Peyer's patch (tissue), 4 donors: ENCODE data around the gene INHBB.

ENCODE experiments used
- CTCF ChIP-seq, 6 experiments: fragments of 450-650 bp in 4 of 6; fragments of 200-600 bp in 2 of 6; sonication (generic) in 1 of 6; IDR thresholded peaks; one replicate each; pipeline ENCODE4 v1.5.1; 2017 to 2019; ENCODE audit warnings: antibody characterized with exemption in 6 of 6, mild to moderate bottlenecking in 3 of 6, moderate library complexity in 1 of 6
- POLR2A ChIP-seq, 2 donors: fragments of 450-650 bp; IDR thresholded peaks; one replicate each; pipeline ENCODE4 v1.5.1; 2017; ENCODE audit warnings: antibody characterized with exemption in 2 of 2, mild to moderate bottlenecking in 2 of 2, moderate library complexity in 2 of 2

- TF ChIP-seq CTCF (IDR thresholded peaks at IDR 0.05), result no peak
- TF ChIP-seq POLR2A (IDR thresholded peaks at IDR 0.05), result no peak
Measured at GRCh38 chr2:120323214-120323613, 22.7 kb upstream of the INHBB start.
